HFFc6 (cell line): ENCODE measurements around the gene MAP3K9. TPM values are rescaled to one million over a fixed set of nuclear protein-coding genes. Genes with fewer than 3 reads are reported as not detected.

Experiments used
- DNase-seq: peaks from one replicate; pipeline ENCODE4 v3.0.0-alpha.2; 2018
- H3K27ac Mint-ChIP-seq: 2 replicates; pipeline ENCODE4 v1.8.0; 2020; ENCODE audit warnings: mild to moderate bottlenecking, mixed read lengths
- H3K27me3 Mint-ChIP-seq: 2 replicates; pipeline ENCODE4 v1.8.0; 2021; ENCODE audit warnings: mild to moderate bottlenecking, moderate library complexity, mixed read lengths; ENCODE audit not compliant: insufficient read depth
- H3K36me3 Mint-ChIP-seq: 2 replicates; pipeline ENCODE4 v1.8.0; 2021; ENCODE audit warnings: low read depth, mixed read lengths
- H3K4me1 Mint-ChIP-seq: 2 replicates; pipeline ENCODE4 v1.8.0; 2020; ENCODE audit warnings: low read depth, mixed read lengths
- H3K4me3 Mint-ChIP-seq: 2 replicates; pipeline ENCODE4 v1.8.0; 2020; ENCODE audit warnings: mild to moderate bottlenecking, moderate library complexity, mixed read lengths
- H3K9me3 Mint-ChIP-seq: 2 replicates; pipeline ENCODE4 v1.8.0; 2020; ENCODE audit warnings: mild to moderate bottlenecking, mixed read lengths
- total RNA-seq, 6 experiments: library from RNA; stranded (reverse); fragmentation: NEBNext Ultra II Directional; extraction: Animal tissue kit (Norgen Biotek cat#: 25700); gene quantifications; 2 replicates in 1 of 6; 3 replicates in 5 of 6; pipeline ENCODE4 v1.2.3, GENCODE V29; 2021
- TF ChIP-seq, protein P1 (sequence below): fragments of 200-600 bp; sonication (generic); IDR thresholded peaks from 2 replicates; pipeline ENCODE4 v1.5.0; 2021; ENCODE audit warnings: antibody characterized with exemption, mild to moderate bottlenecking

Gene MAP3K9
- total RNA-seq, 6 experiments from 2014 or later, result 0.24 to 0.51 (median 0.31) TPM

DNA sequence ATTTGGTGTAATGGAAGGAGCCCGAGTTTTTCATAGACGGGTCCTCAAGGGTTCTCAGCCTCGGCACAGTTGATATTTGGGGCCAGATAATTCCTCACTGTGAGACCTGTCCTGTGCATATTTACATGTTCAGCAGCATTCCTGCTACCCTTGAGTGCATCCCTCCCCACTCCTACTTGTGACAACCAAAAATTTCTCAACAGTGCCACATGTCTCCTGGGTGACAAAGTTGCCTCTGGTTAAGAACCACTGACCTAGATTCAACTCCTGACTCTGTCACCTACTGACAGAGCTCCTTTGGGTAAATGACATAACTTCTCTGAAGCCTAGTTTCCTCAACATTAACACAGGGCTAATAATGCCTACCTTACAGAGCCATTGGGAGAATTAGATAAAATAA is 107.2 kb downstream of the MAP3K9 start:
- no peaks in the 10 kb centered on the region for H3K9me3 Mint-ChIP-seq
- H3K4me3 Mint-ChIP-seq, result no peak overlapping the region
- DNase-seq, result no peak
- TF ChIP-seq, protein P1, sequence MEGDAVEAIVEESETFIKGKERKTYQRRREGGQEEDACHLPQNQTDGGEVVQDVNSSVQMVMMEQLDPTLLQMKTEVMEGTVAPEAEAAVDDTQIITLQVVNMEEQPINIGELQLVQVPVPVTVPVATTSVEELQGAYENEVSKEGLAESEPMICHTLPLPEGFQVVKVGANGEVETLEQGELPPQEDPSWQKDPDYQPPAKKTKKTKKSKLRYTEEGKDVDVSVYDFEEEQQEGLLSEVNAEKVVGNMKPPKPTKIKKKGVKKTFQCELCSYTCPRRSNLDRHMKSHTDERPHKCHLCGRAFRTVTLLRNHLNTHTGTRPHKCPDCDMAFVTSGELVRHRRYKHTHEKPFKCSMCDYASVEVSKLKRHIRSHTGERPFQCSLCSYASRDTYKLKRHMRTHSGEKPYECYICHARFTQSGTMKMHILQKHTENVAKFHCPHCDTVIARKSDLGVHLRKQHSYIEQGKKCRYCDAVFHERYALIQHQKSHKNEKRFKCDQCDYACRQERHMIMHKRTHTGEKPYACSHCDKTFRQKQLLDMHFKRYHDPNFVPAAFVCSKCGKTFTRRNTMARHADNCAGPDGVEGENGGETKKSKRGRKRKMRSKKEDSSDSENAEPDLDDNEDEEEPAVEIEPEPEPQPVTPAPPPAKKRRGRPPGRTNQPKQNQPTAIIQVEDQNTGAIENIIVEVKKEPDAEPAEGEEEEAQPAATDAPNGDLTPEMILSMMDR, result no peak
- H3K27me3 Mint-ChIP-seq, result peaks cover 9% of the 10 kb centered on the region
- H3K27ac Mint-ChIP-seq, result no peak overlapping the region
- no peaks in the 10 kb centered on the region for H3K36me3 Mint-ChIP-seq
- peaks cover 33% of the 10 kb centered on the region for H3K4me1 Mint-ChIP-seq

DNA sequence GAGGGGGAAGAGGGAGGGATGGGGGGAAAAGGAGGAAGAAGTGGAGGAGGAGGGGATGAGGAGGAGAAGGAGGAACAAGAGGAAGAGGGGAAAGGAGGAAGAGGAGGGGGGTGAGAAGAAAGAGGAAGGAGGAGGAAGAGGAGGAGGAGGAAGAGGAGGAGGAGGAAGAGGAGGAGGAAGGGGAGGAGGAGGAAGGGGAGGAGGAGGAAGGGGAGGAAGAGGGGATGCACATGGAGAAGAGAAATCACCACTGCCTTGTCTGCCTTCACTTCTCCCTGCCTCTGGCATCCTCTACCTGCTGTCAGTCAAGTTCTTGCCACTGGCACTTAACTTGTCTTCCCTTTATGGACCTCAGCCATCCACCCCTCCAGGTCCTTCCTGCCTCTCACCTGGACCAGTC is 107.7 kb downstream of the MAP3K9 start:
- Mint-ChIP-seq H3K27me3 (peaks cover 9% of the 10 kb centered on the region), H3K27ac (no peak overlapping the region), H3K36me3 (no peaks in the 10 kb centered on the region), H3K4me3 (no peak overlapping the region), H3K4me1 (peaks cover 28% of the 10 kb centered on the region), H3K9me3 (no peaks in the 10 kb centered on the region)
- TF ChIP-seq, protein P1, result no peak
- DNase-seq, result no peak

DNA sequence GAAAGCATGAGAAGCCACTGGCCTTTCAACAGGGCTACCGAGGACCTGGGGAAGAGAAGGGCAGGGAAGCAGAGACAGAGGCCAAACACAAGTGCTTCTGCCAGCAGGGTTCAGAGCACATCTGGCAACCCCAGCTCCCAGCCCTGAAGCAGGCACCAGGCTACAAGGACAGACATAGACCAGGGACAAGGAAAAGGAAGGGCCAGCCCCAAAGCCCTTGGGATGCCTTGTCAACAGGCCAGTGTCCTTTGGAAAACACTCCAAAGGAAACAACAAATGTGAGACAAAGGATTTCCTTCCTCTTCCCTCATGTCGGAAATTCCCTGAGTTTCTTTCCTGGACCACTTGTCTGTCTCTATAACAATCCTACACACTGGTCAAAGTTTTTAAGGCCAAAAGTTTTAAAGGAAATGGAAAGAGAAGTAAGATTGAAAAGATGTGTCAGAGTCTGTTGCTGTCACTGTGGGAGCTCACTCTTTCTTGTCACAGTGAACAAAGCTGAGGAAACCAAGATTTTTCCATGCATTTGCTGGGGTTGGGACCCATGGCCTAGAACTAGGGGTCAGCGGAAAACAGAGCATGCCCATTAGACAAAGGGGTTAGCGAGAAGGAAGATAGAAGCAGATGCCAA is 108.2 kb downstream of the MAP3K9 start:
- H3K4me1 Mint-ChIP-seq, result peaks cover 22% of the 10 kb centered on the region
- H3K27ac Mint-ChIP-seq, result no peak overlapping the region
- peaks cover 9% of the 10 kb centered on the region for H3K27me3 Mint-ChIP-seq
- no peak overlapping the region for H3K4me3 Mint-ChIP-seq
- no peaks in the 10 kb centered on the region for H3K36me3 Mint-ChIP-seq
- no peaks in the 10 kb centered on the region for H3K9me3 Mint-ChIP-seq
- TF ChIP-seq, protein P1, result no peak
- DNase-seq, result no peak

DNA sequence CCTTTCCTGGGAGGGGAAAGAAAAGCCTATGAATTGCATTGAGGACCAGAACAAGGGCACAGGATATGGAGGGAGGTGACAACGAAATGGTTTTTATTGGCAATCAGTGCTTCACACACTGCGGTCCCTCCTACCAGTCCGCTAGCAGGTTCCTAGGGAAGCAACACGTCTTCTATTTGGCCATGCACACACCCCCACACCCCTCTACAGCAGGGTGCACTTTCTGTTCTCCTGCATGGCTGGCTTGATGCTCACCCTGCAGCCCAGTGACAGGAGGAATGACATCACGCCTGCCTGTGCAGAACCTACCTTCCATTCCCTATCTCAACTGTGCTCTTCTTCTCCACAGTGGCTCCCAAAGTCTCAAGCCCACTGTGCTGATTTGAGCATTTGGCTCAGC is 109.7 kb downstream of the MAP3K9 start:
- no peaks in the 10 kb centered on the region for H3K36me3 Mint-ChIP-seq
- no peak overlapping the region for H3K4me3 Mint-ChIP-seq
- no peak for DNase-seq
- H3K27me3 Mint-ChIP-seq, result peaks cover 7% of the 10 kb centered on the region
- H3K9me3 Mint-ChIP-seq, result no peaks in the 10 kb centered on the region
- no peak overlapping the region for H3K27ac Mint-ChIP-seq
- peaks cover 20% of the 10 kb centered on the region for H3K4me1 Mint-ChIP-seq
- TF ChIP-seq, protein P1, result no peak

DNA sequence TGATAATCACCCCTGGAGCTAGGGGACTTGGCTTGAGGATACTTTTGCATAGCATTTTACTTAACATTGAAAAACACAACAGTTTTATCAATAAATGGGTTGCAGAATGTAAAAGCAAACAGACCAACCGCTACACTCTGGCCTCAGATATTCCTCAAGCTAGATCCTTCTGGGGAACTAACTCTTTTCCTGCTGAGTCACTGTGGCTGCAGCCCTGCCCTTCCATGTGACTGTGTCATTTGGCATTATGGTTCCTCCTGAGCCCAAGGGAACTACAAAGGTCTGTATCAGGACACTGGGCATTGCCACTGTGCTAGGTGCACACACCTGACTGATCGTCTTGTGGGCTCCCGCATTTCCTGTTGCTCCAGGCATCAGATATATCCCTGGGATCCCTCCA is 111.0 kb downstream of the MAP3K9 start:
- peak overlapping the region; percentile 27; the same call in 1 of the 2 replicates for H3K4me3 Mint-ChIP-seq
- TF ChIP-seq, protein P1, result no peak
- H3K36me3 Mint-ChIP-seq, result no peaks in the 10 kb centered on the region
- peak overlapping the region; percentile 57 for H3K27ac Mint-ChIP-seq
- H3K9me3 Mint-ChIP-seq, result no peaks in the 10 kb centered on the region
- DNase-seq, result peak; percentile 49
- peaks cover 20% of the 10 kb centered on the region for H3K4me1 Mint-ChIP-seq
- H3K27me3 Mint-ChIP-seq, result peaks cover 7% of the 10 kb centered on the region

DNA sequence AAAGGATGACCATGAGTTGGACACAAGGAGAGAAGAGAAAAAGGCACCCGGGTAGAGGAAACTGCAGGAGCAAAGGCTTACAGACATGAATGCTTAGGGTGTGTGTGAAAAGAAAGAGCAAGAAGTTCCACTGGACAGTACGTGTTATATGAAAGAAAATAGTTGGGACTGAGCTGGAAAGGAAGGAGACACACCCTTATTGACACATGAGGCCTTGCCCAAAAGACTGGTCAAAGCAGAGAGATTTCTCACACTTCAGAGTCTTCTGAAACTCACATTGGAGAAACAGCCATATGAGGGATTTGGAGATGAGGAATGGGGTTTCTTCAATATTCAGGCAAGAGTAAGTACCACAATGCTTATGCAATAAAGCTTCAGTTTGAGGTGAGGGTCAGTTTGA is 111.6 kb downstream of the MAP3K9 start:
- Mint-ChIP-seq H3K36me3 (no peaks in the 10 kb centered on the region), H3K4me3 (no peak overlapping the region), H3K27ac (peak overlapping the region; percentile 57), H3K9me3 (no peaks in the 10 kb centered on the region), H3K27me3 (peaks cover 7% of the 10 kb centered on the region), H3K4me1 (peaks cover 20% of the 10 kb centered on the region)
- TF ChIP-seq, protein P1, result no peak
- no peak for DNase-seq
